ENCODE results near the gene APEX2. TPM values are rescaled to one million over a fixed set of nuclear protein-coding genes. Genes with fewer than 3 reads are reported as not detected.

The APEX2 gene
- 10 to 100 TPM; 11.2 to 15.1 (median 14.4) TPM for polyA plus RNA-seq
- long read RNA-seq, donor 1, transcript APEX2-201 (6 exons, 3,245 nt): major isoform, 11 of 43 reads
- long read RNA-seq, donor 1, partial matches to known transcripts: 32 of 43 reads
- long read RNA-seq, donor 1, other reads (novel, unspliced or antisense): 0 of 43 reads
- long read RNA-seq, donor 2, partial matches to known transcripts: 0 of 1 reads
- long read RNA-seq, donor 2, other reads (novel, unspliced or antisense): 0 of 1 reads
- long read RNA-seq, donor 3, transcript APEX2-201 (6 exons, 3,245 nt): major isoform, 5 of 5 reads
- long read RNA-seq, donor 3, partial matches to known transcripts: 0 of 5 reads
- long read RNA-seq, donor 3, other reads (novel, unspliced or antisense): 0 of 5 reads
- long read RNA-seq, donor 4: 0 reads
- long read RNA-seq, donor 5, partial matches to known transcripts: 0 of 1 reads
- long read RNA-seq, donor 5, other reads (novel, unspliced or antisense): 0 of 1 reads
- long read RNA-seq, donor 6, partial matches to known transcripts: 0 of 3 reads
- long read RNA-seq, donor 6, other reads (novel, unspliced or antisense): 0 of 3 reads
- long read RNA-seq, donor 7, transcript APEX2-201 (6 exons, 3,245 nt): major isoform, 6 of 18 reads
- long read RNA-seq, donor 7, partial matches to known transcripts: 12 of 18 reads
- long read RNA-seq, donor 7, other reads (novel, unspliced or antisense): 0 of 18 reads
- long read RNA-seq, donor 8: 0 reads
- long read RNA-seq, donor 9: 0 reads
- long read RNA-seq, donor 10, transcript APEX2-201 (6 exons, 3,245 nt): major isoform, 5 of 5 reads
- long read RNA-seq, donor 10, partial matches to known transcripts: 0 of 5 reads
- long read RNA-seq, donor 10, other reads (novel, unspliced or antisense): 0 of 5 reads

GRCh38 chrX:54999717-55000598, at the start of gene APEX2:
TSS of gene APEX2 (plus strand) at chrX:55000363. CDS start at chrX:55000423, 60 bp downstream.
- peak; percentile 92 to 94 for DNase-seq
- Histone ChIP-seq H3K4me1 (ENCODE audit: control insufficient read depth in 3 of 3, insufficient read depth in 2 of 3, low read depth in 1 of 3, low read length in 2 of 3) (peaks cover 0 to 5% (median 0%) of the 10 kb centered on the region in 3 donors), H3K36me3 (ENCODE audit: control insufficient read depth in 3 of 3, insufficient read depth in 2 of 3, low read depth in 1 of 3, low read length in 3 of 3) (peaks cover 0 to 24% (median 0%) of the 10 kb centered on the region in 3 donors), H3K27ac (ENCODE audit: low read depth in 1 of 3, low read length in 2 of 3) (peak within 1 kb of the TSS; percentile 77 to 98 (median 96)), H3K27me3 (ENCODE audit: control insufficient read depth in 3 of 3, insufficient read depth in 3 of 3, low read length in 3 of 3) (peaks cover 0 to 3% (median 0%) of the 10 kb centered on the region in 3 donors), H3K9me3 (ENCODE audit: control insufficient read depth in 2 of 2, insufficient read depth in 1 of 2, low read depth in 1 of 2, low read length in 1 of 2) (no peaks in the 10 kb centered on the region), H3K4me3 (ENCODE audit: low read depth in 1 of 3, low read length in 3 of 3) (peak within 1 kb of the TSS; percentile 53 to 67 (median 66))
- WGBS, 3 donors: 0 to 45% (median 5%) methylated on average over 44 to 55 of the region's 55 CpGs
- peak; percentile 86 for FAIRE-seq

- Histone ChIP-seq H3K27me3 (ENCODE audit: control insufficient read depth in 3 of 3, insufficient read depth in 3 of 3, low read length in 3 of 3) (no peaks in the 10 kb centered on the region), H3K9me3 (ENCODE audit: control insufficient read depth in 2 of 2, insufficient read depth in 1 of 2, low read depth in 1 of 2, low read length in 1 of 2) (no peaks in the 10 kb centered on the region), H3K4me3 (ENCODE audit: low read depth in 1 of 3, low read length in 3 of 3) (no peak overlapping the region), H3K4me1 (ENCODE audit: control insufficient read depth in 3 of 3, insufficient read depth in 2 of 3, low read depth in 1 of 3, low read length in 2 of 3) (no peaks in the 10 kb centered on the region), H3K36me3 (ENCODE audit: control insufficient read depth in 3 of 3, insufficient read depth in 2 of 3, low read depth in 1 of 3, low read length in 3 of 3) (no peaks in the 10 kb centered on the region), H3K27ac (ENCODE audit: low read depth in 1 of 3, low read length in 2 of 3) (no peak overlapping the region)
- 63 to 79% (median 64%) methylated on average over 8 of the region's 8 CpGs for WGBS, 3 donors
- DNase-seq (no peak), FAIRE-seq (no peak)
Measured at GRCh38 chrX:54950730-54951375, 49.3 kb upstream of the APEX2 start.

DNA sequence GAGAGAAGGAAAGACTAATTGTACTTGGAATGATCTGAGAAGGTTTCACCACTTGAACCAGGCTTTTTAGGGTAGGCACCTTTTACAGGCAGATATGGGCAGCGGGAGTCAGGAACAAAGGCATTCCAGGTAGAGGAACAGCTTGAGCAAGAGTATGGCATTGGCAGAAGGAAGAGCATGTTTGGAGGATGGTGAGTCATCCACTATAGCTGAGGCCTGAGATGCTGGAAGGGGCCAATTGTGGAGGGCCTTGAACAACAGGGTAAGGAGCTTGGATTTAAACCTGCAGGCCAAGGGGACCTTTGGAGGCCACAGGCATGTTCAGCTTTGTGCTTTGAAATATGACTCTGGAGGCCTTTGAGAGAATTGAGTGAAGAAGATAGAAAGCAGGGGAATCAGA, 38.4 kb upstream of the APEX2 start:
- FAIRE-seq (no peak), DNase-seq (no peak)
- Histone ChIP-seq H3K27ac (ENCODE audit: low read depth in 1 of 3, low read length in 2 of 3) (no peak overlapping the region), H3K36me3 (ENCODE audit: control insufficient read depth in 3 of 3, insufficient read depth in 2 of 3, low read depth in 1 of 3, low read length in 3 of 3) (no peaks in the 10 kb centered on the region), H3K9me3 (ENCODE audit: control insufficient read depth in 2 of 2, insufficient read depth in 1 of 2, low read depth in 1 of 2, low read length in 1 of 2) (no peaks in the 10 kb centered on the region), H3K4me3 (ENCODE audit: low read depth in 1 of 3, low read length in 3 of 3) (no peak overlapping the region), H3K27me3 (ENCODE audit: control insufficient read depth in 3 of 3, insufficient read depth in 3 of 3, low read length in 3 of 3) (no peaks in the 10 kb centered on the region), H3K4me1 (ENCODE audit: control insufficient read depth in 3 of 3, insufficient read depth in 2 of 3, low read depth in 1 of 3, low read length in 2 of 3) (no peaks in the 10 kb centered on the region)
- 64 to 96% (median 70%) methylated on average over 1 of the region's 1 CpG for WGBS, 3 donors

DNA sequence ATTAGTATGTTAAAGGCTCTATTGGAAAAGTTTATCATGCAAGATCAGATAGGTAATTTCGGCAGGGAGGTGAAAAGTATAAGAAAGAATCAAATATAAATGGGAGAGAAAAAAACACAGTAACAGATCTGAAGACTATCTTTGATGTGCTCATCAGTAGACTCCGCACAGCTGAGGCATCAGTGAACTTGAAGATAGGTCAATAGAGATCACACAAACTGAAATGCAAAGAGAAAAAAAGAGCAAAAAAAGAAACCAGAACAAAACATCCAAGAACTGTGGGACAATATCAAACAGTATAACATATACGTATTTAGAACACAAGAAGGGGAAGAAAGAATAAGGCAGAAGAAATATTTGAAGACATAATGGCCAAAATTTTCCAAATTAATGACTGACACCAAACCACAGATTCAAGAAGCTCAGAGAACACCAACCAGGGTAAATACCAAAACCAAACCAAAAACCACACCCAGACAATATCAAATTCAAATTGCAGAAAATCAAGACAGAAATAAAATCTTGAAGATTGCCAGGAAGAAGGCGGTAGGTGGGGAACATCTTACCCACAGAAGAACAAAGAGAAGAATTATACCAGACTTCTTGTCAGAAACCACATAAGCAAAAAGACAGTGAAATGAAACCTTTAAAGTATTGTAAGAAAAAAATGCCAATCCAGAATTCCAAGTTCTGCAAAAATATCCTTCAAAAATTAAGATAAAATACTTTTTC, 35.2 kb upstream of the APEX2 start:
- 57 to 73% (median 64%) methylated on average over 4 of the region's 4 CpGs for WGBS, 3 donors
- H3K36me3 ChIP-seq (ENCODE audit: control insufficient read depth in 3 of 3, insufficient read depth in 2 of 3, low read depth in 1 of 3, low read length in 3 of 3): no peaks in the 10 kb centered on the region
- FAIRE-seq: no peak

DNA sequence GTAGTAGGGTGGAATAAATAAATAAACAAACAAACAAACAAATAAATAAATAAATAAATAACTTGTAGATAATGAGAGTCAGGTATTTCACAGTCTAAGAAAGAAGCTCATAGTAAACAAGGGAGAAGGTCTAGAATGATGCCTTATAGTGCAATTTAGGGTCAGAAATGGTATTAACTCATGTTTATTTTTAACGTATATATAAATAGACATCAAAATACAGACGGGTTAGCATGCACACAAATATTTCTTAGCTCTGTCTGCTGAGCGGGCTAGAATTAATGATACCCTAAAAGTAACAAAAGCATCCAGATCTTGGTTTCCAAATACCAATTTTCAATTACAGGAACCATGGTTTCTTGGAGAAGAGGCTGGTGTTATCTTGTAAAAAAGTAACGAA, 22.8 kb upstream of the APEX2 start:
- Histone ChIP-seq H3K27me3 (ENCODE audit: control insufficient read depth in 3 of 3, insufficient read depth in 3 of 3, low read length in 3 of 3) (no peaks in the 10 kb centered on the region), H3K36me3 (ENCODE audit: control insufficient read depth in 3 of 3, insufficient read depth in 2 of 3, low read depth in 1 of 3, low read length in 3 of 3) (no peaks in the 10 kb centered on the region), H3K27ac (ENCODE audit: low read depth in 1 of 3, low read length in 2 of 3) (no peak overlapping the region), H3K9me3 (ENCODE audit: control insufficient read depth in 2 of 2, insufficient read depth in 1 of 2, low read depth in 1 of 2, low read length in 1 of 2) (no peaks in the 10 kb centered on the region), H3K4me3 (ENCODE audit: low read depth in 1 of 3, low read length in 3 of 3) (no peak overlapping the region), H3K4me1 (ENCODE audit: control insufficient read depth in 3 of 3, insufficient read depth in 2 of 3, low read depth in 1 of 3, low read length in 2 of 3) (no peaks in the 10 kb centered on the region)
- DNase-seq (no peak), FAIRE-seq (no peak)
- 66 to 84% (median 74%) methylated on average over 4 of the region's 4 CpGs for WGBS, 3 donors

More for the DNA sequence above, 35.2 kb upstream of the APEX2 start:
- Histone ChIP-seq H3K4me3 (ENCODE audit: low read depth in 1 of 3, low read length in 3 of 3) (no peak overlapping the region), H3K27me3 (ENCODE audit: control insufficient read depth in 3 of 3, insufficient read depth in 3 of 3, low read length in 3 of 3) (no peaks in the 10 kb centered on the region), H3K27ac (ENCODE audit: low read depth in 1 of 3, low read length in 2 of 3) (no peak overlapping the region), H3K4me1 (ENCODE audit: control insufficient read depth in 3 of 3, insufficient read depth in 2 of 3, low read depth in 1 of 3, low read length in 2 of 3) (no peaks in the 10 kb centered on the region), H3K9me3 (ENCODE audit: control insufficient read depth in 2 of 2, insufficient read depth in 1 of 2, low read depth in 1 of 2, low read length in 1 of 2) (no peaks in the 10 kb centered on the region)
- no peak for DNase-seq

- DNase-seq (no peak), FAIRE-seq (no peak)
- no peaks in the 10 kb centered on the region for H3K36me3 ChIP-seq (ENCODE audit: control insufficient read depth in 3 of 3, insufficient read depth in 2 of 3, low read depth in 1 of 3, low read length in 3 of 3)
- H3K27ac ChIP-seq (ENCODE audit: low read depth in 1 of 3, low read length in 2 of 3): no peak overlapping the region
- no peaks in the 10 kb centered on the region for H3K9me3 ChIP-seq (ENCODE audit: control insufficient read depth in 2 of 2, insufficient read depth in 1 of 2, low read depth in 1 of 2, low read length in 1 of 2)
- H3K4me3 ChIP-seq (ENCODE audit: low read depth in 1 of 3, low read length in 3 of 3): no peak overlapping the region
- H3K27me3 ChIP-seq (ENCODE audit: control insufficient read depth in 3 of 3, insufficient read depth in 3 of 3, low read length in 3 of 3): no peaks in the 10 kb centered on the region
- H3K4me1 ChIP-seq (ENCODE audit: control insufficient read depth in 3 of 3, insufficient read depth in 2 of 3, low read depth in 1 of 3, low read length in 2 of 3): no peaks in the 10 kb centered on the region
Measured at GRCh38 chrX:54978448-54978847, 21.7 kb upstream of the APEX2 start.

DNA sequence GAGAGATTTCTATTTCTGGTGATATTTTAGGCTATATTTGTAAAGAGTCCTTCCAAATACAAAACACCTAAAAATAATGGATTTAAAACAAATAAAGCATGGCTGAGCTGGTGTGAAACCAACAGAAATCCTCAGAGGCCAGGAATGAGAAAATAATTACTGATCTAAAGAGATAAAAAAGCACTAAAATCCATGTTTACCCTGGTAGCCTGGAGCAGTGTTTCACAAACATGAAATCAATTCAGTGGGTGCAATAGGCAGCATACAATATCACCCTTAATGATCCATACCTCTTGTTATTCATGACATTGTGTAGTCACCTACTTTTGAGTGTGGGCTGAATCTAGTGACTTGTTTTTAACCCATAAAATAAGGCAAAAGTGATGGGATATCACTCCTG, 20.7 kb upstream of the APEX2 start:
- Histone ChIP-seq H3K27me3 (ENCODE audit: control insufficient read depth in 3 of 3, insufficient read depth in 3 of 3, low read length in 3 of 3) (no peaks in the 10 kb centered on the region), H3K4me1 (ENCODE audit: control insufficient read depth in 3 of 3, insufficient read depth in 2 of 3, low read depth in 1 of 3, low read length in 2 of 3) (no peaks in the 10 kb centered on the region), H3K4me3 (ENCODE audit: low read depth in 1 of 3, low read length in 3 of 3) (no peak overlapping the region), H3K9me3 (ENCODE audit: control insufficient read depth in 2 of 2, insufficient read depth in 1 of 2, low read depth in 1 of 2, low read length in 1 of 2) (no peaks in the 10 kb centered on the region), H3K27ac (ENCODE audit: low read depth in 1 of 3, low read length in 2 of 3) (no peak overlapping the region), H3K36me3 (ENCODE audit: control insufficient read depth in 3 of 3, insufficient read depth in 2 of 3, low read depth in 1 of 3, low read length in 3 of 3) (no peaks in the 10 kb centered on the region)
- no peak for FAIRE-seq
- no peak for DNase-seq
